ENCODE measurements around the gene LRRC2. TPM values are rescaled to one million over a fixed set of nuclear protein-coding genes. Genes with fewer than 3 reads are reported as not detected.
"Not testable (repeated sequence)": the region's sequence is repeated elsewhere in the genome, so short reads cannot be mapped to it uniquely, and the experiment has no call there.

The LRRC2 gene
- total RNA-seq, 1 donor from 2014 or later: 122 TPM

DNA sequence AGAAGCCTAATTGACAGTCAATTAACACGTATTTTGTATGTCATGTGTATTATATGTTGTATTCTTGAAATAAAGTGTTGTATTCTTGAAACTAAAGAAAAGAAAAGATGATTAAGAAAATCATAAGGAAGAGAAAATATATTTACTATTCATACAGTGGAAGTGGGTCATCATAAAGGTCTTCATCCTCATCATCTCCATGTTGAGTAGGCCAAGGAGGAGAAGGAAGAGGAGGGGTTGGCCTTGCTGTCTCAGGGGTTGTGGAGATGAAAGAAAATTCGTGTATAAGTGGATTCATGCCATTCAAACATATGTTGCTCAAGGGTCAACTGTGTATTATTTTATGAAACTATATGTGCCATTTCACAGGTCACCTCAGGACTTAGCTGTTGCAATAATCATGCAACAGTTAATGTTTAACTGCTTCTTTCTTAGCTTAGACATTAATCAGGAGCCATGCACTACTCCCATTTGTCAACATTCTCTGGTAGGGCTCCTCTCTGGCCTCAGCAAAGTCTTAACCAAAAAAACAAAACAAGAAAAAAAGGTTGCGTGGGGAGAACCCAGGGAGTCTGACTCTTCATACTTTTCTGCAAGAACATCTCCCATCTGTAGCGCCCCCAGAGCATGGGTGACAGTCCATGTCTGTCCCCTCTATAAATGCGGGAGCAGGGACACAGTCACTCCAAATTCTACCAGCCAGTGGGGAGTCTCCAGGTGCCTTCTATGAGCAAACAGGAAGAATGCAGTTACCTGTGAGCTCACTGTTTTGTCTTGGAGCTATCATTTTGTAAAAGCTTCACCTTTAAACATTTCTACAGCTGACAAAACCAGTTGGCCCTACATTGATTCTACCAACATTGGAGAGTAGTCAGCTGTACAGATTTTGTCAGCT, 19.9 kb upstream of the LRRC2 start:
- no peak for DNase-seq
- no peak for ATAC-seq (ENCODE audit: poor library complexity)
- intact Hi-C loops (cut with DNase I): no loop called here

DNA sequence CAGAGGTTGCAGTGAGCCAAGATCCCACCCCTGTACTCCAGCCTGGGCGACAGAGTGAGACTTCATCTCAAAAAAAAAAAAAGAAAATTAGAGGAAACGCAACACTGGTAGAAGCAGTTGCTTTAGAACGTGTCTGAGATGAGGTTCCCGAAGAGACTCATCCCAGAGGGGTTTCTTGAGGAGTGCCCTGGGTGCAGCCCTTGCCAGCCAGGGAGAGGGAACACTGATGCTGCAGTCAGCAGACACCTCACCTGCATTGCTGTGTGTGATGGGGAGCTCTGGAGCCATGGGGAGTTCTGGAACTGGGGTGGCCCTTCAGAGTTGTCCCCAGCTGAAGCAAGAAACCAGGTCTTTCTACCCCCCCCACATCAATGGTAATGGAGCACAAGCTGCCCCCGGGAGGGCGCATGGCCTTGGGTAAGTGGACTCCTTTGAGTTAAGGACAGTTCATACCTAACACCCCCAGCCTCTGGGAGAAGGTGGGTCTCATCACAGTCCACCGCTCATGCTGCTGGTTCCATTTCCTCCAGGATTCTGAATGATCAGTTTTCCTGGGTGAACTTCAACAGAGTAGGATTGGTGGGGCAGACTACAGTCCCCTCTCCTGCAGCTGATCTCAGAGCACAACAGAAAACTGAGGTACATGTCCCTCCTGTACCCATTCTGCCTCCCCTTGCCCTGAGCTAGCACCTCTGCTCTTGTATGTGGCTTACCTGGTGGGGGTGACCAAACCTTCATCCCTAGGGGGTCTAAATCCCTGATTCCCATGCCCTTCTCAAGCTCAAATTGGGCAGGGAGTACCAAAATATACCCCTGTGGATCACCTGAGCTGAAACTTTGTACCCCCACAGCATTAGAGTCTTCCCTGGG, 18.7 kb upstream of the LRRC2 start:
- ATAC-seq (ENCODE audit: poor library complexity): no peak
- no peak for DNase-seq
- intact Hi-C loops (cut with DNase I): no loop called here

- DNase-seq (no peak), ATAC-seq (ENCODE audit: poor library complexity) (no peak)
- intact Hi-C loops (cut with DNase I): no loop called here
Observed at GRCh38 chr3:46580675-46581074, 14.6 kb upstream of the LRRC2 start.

GRCh38 chr3:46579756-46580286, 13.7 kb upstream of the LRRC2 start:
- no peak for DNase-seq
- intact Hi-C loops (cut with DNase I): no loop called here
- ATAC-seq (ENCODE audit: poor library complexity): no peak

GRCh38 chr3:46578973-46579755, 13.1 kb upstream of the LRRC2 start:
- no peak for ATAC-seq (ENCODE audit: poor library complexity)
- intact Hi-C loops (cut with DNase I): no loop called here
- DNase-seq: no peak

DNA sequence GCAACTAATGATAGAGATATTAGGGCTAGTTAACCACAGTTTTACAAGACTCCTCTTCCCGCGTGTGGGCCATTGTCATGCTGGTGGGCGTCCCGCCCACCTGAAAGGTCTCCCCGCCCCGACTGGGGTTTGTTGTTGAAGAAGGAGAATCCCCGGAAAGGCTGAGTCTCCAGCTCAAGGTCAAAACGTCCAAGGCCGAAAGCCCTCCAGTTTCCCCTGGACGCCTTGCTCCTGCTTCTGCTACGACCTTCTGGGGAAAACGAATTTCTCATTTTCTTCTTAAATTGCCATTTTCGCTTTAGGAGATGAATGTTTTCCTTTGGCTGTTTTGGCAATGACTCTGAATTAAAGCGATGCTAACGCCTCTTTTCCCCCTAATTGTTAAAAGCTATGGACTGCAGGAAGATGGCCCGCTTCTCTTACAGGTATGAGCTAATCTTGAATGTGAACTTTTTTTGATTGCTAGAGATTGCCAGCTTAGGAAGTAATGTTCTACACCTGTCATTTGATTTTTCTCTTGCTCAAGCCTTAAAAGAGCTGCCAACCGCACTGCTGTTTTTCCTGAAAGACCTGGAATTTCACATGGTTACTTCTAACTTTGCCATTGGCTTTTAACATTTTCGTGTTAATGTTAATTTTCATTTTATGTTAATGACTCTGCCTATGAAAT, 11.6 kb upstream of the LRRC2 start:
- intact Hi-C loops (cut with DNase I); ATAC-seq (ENCODE audit: poor library complexity); DNase-seq: not testable (repeated sequence)

GRCh38 chr3:46576879-46577278, 10.8 kb upstream of the LRRC2 start:
- intact Hi-C loops (cut with DNase I): no loop called here
- no peak for DNase-seq
- ATAC-seq (ENCODE audit: poor library complexity): no peak

GRCh38 chr3:46576386-46576785, 10.3 kb upstream of the LRRC2 start:
- ATAC-seq (ENCODE audit: poor library complexity) (no peak), DNase-seq (no peak)
- intact Hi-C loops (cut with DNase I): no loop called here

DNA sequence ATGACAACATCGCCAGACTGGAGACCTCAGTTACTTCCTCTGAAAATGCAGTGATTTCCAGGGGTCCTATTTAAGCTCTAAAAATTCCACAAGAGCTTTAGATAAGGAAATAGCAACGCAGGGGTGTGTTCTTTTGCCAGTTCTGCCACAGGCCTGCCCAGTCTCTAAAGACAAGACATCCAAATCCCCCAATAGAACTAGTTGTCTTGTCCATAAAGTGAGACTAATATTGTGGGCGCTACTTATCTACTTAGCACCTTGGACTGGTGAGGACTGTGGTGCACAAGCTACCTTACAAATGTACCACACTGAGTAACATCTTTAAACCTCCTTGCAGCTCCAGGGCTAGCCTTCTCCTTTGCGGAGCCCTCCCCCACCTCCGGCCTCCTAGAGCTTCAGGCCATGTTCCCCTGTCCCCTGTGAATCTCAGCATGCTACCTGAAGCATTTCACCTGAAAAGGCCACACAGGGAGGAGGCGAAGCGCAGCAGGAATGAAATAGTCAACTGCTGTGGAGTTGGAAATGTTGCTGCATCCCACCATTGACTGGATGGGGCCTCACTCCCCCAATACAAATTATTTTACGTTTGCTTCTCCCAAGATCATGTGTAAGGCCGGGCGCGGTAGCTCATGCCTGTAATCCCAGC, 9.6 kb upstream of the LRRC2 start:
- ATAC-seq (ENCODE audit: poor library complexity) (no peak), DNase-seq (no peak)

DNA sequence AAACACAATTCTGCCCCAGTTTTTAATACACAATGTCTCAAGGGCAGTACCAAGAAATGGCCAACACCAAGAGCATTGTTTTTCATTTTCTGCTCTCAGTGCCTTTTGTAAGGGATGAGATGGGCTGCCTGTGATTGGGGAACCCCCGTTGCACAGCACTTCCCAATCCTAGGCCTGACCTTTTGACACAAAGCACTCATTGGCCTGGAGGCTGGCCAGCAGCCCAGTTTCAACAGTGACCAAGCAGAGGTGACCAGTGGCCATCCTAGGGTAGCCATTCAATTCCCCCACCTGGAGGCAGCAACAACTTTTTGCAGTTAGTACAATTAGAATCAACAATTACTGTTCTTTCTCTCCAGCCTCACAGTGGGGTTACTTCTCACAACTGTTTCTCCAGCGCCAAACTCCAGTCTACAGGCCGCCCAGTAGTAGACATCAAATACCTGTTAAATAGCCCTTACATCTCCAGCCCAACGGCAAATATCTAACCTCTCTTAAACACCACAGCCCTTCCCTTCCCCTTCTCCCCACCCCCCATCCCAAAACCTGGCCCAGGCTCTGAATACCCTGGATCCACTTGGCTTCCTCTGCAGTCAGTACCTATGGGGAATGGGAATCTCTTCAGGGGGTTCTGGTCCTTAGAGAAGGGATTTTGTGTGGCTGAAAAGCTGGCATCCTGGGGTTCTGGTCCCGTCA, 8.9 kb upstream of the LRRC2 start:
- DNase-seq (no peak), ATAC-seq (ENCODE audit: poor library complexity) (no peak)
- intact Hi-C loops (cut with DNase I): no loop called here

More for the DNA sequence above, 9.6 kb upstream of the LRRC2 start:
- intact Hi-C loops (cut with DNase I): no loop called here

- ATAC-seq (ENCODE audit: poor library complexity): no peak
- DNase-seq: no peak
- intact Hi-C loops (cut with DNase I): no loop called here
Observed at GRCh38 chr3:46574243-46574646, 8.1 kb upstream of the LRRC2 start.

GRCh38 chr3:46573701-46574100, 7.6 kb upstream of the LRRC2 start:
- intact Hi-C loops (cut with DNase I): no loop called here
- no peak for ATAC-seq (ENCODE audit: poor library complexity)
- no peak for DNase-seq

DNA sequence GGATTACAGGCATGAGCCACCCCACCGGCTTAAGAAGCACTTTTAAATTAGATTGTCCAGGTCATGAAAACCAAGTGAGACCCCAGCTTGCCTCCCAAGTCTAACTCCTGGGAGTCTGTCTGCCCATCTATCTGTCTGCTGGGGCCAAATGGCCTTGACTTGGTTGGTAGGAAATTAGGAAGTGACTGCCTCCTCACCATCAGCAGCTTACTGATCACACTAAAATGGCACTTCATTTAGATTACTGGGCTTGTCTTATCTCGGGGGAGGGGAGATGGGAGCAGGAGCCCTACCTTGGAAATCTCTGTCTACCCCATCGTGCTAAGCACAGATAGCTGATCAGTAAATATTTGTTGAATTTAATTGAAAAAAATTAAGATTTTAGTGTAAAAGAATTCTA, 5.6 kb upstream of the LRRC2 start:
- ATAC-seq (ENCODE audit: poor library complexity) (no peak), DNase-seq (no peak)
- intact Hi-C loops (cut with DNase I): no loop called here

GRCh38 chr3:46565607-46566039, 479 bp downstream of the LRRC2 start:
- ATAC-seq (ENCODE audit: poor library complexity) (peak; percentile 52), DNase-seq (peak; percentile 72)
- intact Hi-C loops (cut with DNase I): no loop called here

DNA sequence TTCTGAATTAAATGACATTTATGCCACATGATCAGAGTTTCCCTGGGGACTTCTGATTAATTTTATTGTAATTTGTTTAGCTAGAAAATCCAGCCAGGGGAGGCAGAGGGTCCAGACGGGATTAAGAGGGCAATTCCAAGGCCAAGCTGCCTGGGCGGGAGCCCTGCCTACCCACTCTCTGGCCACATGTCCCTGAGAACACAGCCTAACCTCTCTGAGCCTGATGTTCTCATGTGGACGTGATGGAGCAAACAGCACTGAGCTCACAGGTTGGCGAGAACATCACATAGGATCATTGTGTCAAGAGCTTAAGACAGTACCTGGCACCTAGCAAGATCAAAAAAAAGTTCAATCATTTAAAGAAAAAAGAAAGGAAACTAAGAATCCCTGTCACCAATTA, 1.0 kb downstream of the LRRC2 start:
- peak; percentile 9 for ATAC-seq (ENCODE audit: poor library complexity)
- no peak for DNase-seq
- intact Hi-C loops (cut with DNase I): no loop called here

- intact Hi-C loops (cut with DNase I): no loop called here
- ATAC-seq (ENCODE audit: poor library complexity) (peak; percentile 67), DNase-seq (peak; percentile 68)
Observed at GRCh38 chr3:46564190-46565021, 1.7 kb downstream of the LRRC2 start.

Measured in Right ventricle myocardium superior (tissue), 1 donor.